WTC11 (cell line): ENCODE data around the gene ZMYND12. TPM values are rescaled to one million over a fixed set of nuclear protein-coding genes. Genes with fewer than 3 reads are reported as not detected.
A peak's percentile ranks its signal among the peaks of the same experiment; 100 is the strongest.

Experiments used
- ATAC-seq: fragments of 200-7000 bp; cut with Tn5 transposase; 2 replicates; pipeline ENCODE4 v1.10.0; 2021; ENCODE audit warnings: mild to moderate bottlenecking, moderate library complexity
- CTCF ChIA-PET: fragments of 300-600 bp; sonication (Branson Sonifier 250); formaldehyde crosslinking; loops from one replicate; lab custom pipeline; 2021; ENCODE audit warnings: antibody characterized with exemption; lab: Charles Lee
- POLR2A ChIA-PET: fragments of 350-600 bp; sonication (Branson Sonifier 250); formaldehyde crosslinking; loops from one replicate; lab custom pipeline; 2021; ENCODE audit warnings: antibody characterized with exemption; lab: Charles Lee
- DNase-seq: peaks from one replicate; pipeline ENCODE4 v3.0.0; 2021; ENCODE audit warnings: low spot score
- H3K27ac Mint-ChIP-seq: 2 replicates; pipeline ENCODE4 v1.8.0; 2021; ENCODE audit warnings: mixed read lengths
- H3K27me3 Mint-ChIP-seq: 2 replicates; pipeline ENCODE4 v1.8.0; 2021; ENCODE audit warnings: low read depth, mild to moderate bottlenecking, moderate library complexity, mixed read lengths
- H3K36me3 Mint-ChIP-seq: 2 replicates; pipeline ENCODE4 v1.8.0; 2021; ENCODE audit warnings: mixed read lengths
- H3K4me1 Mint-ChIP-seq: 2 replicates; pipeline ENCODE4 v1.8.0; 2022; ENCODE audit warnings: mixed read lengths
- H3K4me3 Mint-ChIP-seq: 2 replicates; pipeline ENCODE4 v1.8.0; 2021; ENCODE audit warnings: mild to moderate bottlenecking, moderate library complexity, mixed read lengths
- H3K9me3 Mint-ChIP-seq: 2 replicates; pipeline ENCODE4 v1.8.0; 2021; ENCODE audit warnings: mixed read lengths
- ATF2 ChIP-seq: sonication (generic); formaldehyde crosslinking; IDR thresholded peaks from 2 replicates; pipeline ENCODE4 v1.8.1; 2022; ENCODE audit warnings: low read depth, missing genetic modification reagents, borderline replicate concordance
- CBFB ChIP-seq: sonication (generic); formaldehyde crosslinking; IDR thresholded peaks from 2 replicates; pipeline ENCODE4 v1.8.1; 2022; ENCODE audit warnings: mild to moderate bottlenecking, low read depth, missing genetic modification reagents
- E2F1 ChIP-seq: sonication (generic); formaldehyde crosslinking; IDR thresholded peaks from 2 replicates; pipeline ENCODE4 v1.8.0; 2022; ENCODE audit warnings: mild to moderate bottlenecking, missing genetic modification reagents
- E2F4 ChIP-seq: sonication (generic); formaldehyde crosslinking; IDR thresholded peaks from 2 replicates; pipeline ENCODE4 v1.8.1; 2022; ENCODE audit warnings: low read depth, mild to moderate bottlenecking, moderate library complexity, missing genetic modification reagents, borderline replicate concordance
- ESRRA ChIP-seq: sonication (generic); formaldehyde crosslinking; IDR thresholded peaks from 2 replicates; pipeline ENCODE4 v1.8.1; 2022; ENCODE audit warnings: mild to moderate bottlenecking, missing genetic modification reagents, borderline replicate concordance
- GTF2I ChIP-seq: fragments of 250-450 bp; sonication (Bioruptor Pico); conservative IDR thresholded peaks from 2 replicates; pipeline ENCODE4 v1.4.0; 2021; ENCODE audit warnings: mild to moderate bottlenecking
- MXD4 ChIP-seq: fragments of 250-450 bp; sonication (Bioruptor Pico); IDR thresholded peaks from 2 replicates; pipeline ENCODE4 v1.8.0; 2021; ENCODE audit warnings: mild to moderate bottlenecking, moderate library complexity, borderline replicate concordance
- NFYB ChIP-seq: sonication (generic); formaldehyde crosslinking; conservative IDR thresholded peaks from 2 replicates; pipeline ENCODE4 v1.8.0; 2022; ENCODE audit warnings: low read depth, missing genetic modification reagents
- OVOL2 ChIP-seq: fragments of 250-450 bp; sonication (Bioruptor Pico); IDR thresholded peaks from 2 replicates; pipeline ENCODE4 v1.9.0; 2021; ENCODE audit warnings: mild to moderate bottlenecking, borderline replicate concordance
- PRRX2 ChIP-seq: fragments of 250-450 bp; sonication (Bioruptor Pico); IDR thresholded peaks from 2 replicates; pipeline ENCODE4 v1.8.0; 2021; ENCODE audit warnings: mild to moderate bottlenecking
- RELA ChIP-seq: sonication (generic); formaldehyde crosslinking; IDR thresholded peaks from 2 replicates; pipeline ENCODE4 v1.8.1; 2022; ENCODE audit warnings: missing genetic modification reagents, mild to moderate bottlenecking, borderline replicate concordance
- SMAD3 ChIP-seq: sonication (generic); formaldehyde crosslinking; IDR thresholded peaks from 2 replicates; pipeline ENCODE4 v1.8.0; 2022; ENCODE audit warnings: missing genetic modification reagents, mild to moderate bottlenecking, borderline replicate concordance
- TCF7 ChIP-seq: sonication (generic); formaldehyde crosslinking; IDR thresholded peaks from 2 replicates; pipeline ENCODE4 v1.8.0; 2022; ENCODE audit warnings: mild to moderate bottlenecking, low read depth, missing genetic modification reagents, moderate library complexity
- TEAD1 ChIP-seq: sonication (generic); formaldehyde crosslinking; IDR thresholded peaks from 2 replicates; pipeline ENCODE4 v1.8.0; 2022; ENCODE audit warnings: mild to moderate bottlenecking, missing genetic modification reagents
- TP53 ChIP-seq: sonication (generic); formaldehyde crosslinking; IDR thresholded peaks from 2 replicates; pipeline ENCODE4 v1.8.1; 2023; ENCODE audit warnings: mild to moderate bottlenecking, missing genetic modification reagents
- ZNF121 ChIP-seq: sonication (generic); formaldehyde crosslinking; IDR thresholded peaks from 2 replicates; pipeline ENCODE4 v1.8.0; 2023; ENCODE audit warnings: missing genetic modification reagents
- total RNA-seq: library from RNA; stranded (reverse); gene quantifications from 3 replicates; pipeline ENCODE4 v1.2.3, GENCODE V29; 2021
- TF ChIP-seq, protein P1 (sequence below): sonication (generic); formaldehyde crosslinking; IDR thresholded peaks from 2 replicates; pipeline ENCODE4 v1.8.1; 2022; ENCODE audit warnings: missing genetic modification reagents, borderline replicate concordance
- TF ChIP-seq, protein P2 (sequence below): sonication (generic); formaldehyde crosslinking; IDR thresholded peaks from 2 replicates; pipeline ENCODE4 v1.8.0; 2023; ENCODE audit warnings: missing genetic modification reagents, mild to moderate bottlenecking, borderline replicate concordance
- TF ChIP-seq, protein P3 (sequence below): sonication (generic); formaldehyde crosslinking; IDR thresholded peaks from 2 replicates; pipeline ENCODE4 v1.8.1; 2023; ENCODE audit warnings: mild to moderate bottlenecking, moderate library complexity, missing genetic modification reagents
- TF ChIP-seq, protein P4 (sequence below): sonication (generic); formaldehyde crosslinking; IDR thresholded peaks from 2 replicates; pipeline ENCODE4 v1.8.0; 2023; ENCODE audit warnings: mild to moderate bottlenecking, missing genetic modification reagents

Gene ZMYND12
- total RNA-seq, 1 experiment from 2014 or later: 0.63 TPM

DNA sequence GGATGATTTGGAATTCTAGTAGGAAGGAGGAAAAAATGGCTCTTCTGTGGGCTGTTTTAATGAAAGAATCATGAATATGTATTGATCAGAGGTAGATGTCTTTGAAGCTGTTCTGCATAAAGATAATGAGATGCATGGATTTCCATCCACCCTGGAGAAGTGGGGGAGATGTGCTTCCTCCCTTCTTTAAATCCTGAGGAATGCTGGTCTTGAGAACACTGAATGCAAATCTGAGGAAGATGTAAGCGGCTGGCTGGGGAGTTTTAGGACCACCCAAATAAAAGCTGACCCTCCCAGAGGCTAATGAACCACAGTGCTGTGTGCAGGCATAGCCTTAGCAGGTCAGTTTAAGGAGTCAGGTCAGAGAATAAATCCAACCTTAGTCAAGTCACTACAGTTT is 37.3 kb downstream of the ZMYND12 start:
- Mint-ChIP-seq H3K9me3 (no peaks in the 10 kb centered on the region), H3K4me1 (peaks cover 40% of the 10 kb centered on the region)
- CTCF ChIA-PET: interaction anchor here (0.5 to 1.4 kb wide), 4 partner anchors 8 to 1058 kb away, joined by 3 to 5 read pairs (median 4); partner anchors contain the start of gene FOXO6
- TF ChIP-seq TP53 (no peak), TCF7 (CRISPR knock-in tag) (no peak), E2F4 (CRISPR knock-in tag) (no peak), PRRX2 (CRISPR knock-in tag) (no peak), SMAD3 (no peak), MXD4 (no peak), ATF2 (no peak), ZNF121 (no peak), NFYB (CRISPR knock-in tag) (no peak), CBFB (CRISPR knock-in tag) (no peak), ESRRA (CRISPR knock-in tag) (no peak), RELA (CRISPR knock-in tag) (no peak), GTF2I (CRISPR knock-in tag) (no peak), OVOL2 (CRISPR knock-in tag) (no peak), E2F1 (no peak), TEAD1 (CRISPR knock-in tag) (no peak)
- TF ChIP-seq, protein P1, sequence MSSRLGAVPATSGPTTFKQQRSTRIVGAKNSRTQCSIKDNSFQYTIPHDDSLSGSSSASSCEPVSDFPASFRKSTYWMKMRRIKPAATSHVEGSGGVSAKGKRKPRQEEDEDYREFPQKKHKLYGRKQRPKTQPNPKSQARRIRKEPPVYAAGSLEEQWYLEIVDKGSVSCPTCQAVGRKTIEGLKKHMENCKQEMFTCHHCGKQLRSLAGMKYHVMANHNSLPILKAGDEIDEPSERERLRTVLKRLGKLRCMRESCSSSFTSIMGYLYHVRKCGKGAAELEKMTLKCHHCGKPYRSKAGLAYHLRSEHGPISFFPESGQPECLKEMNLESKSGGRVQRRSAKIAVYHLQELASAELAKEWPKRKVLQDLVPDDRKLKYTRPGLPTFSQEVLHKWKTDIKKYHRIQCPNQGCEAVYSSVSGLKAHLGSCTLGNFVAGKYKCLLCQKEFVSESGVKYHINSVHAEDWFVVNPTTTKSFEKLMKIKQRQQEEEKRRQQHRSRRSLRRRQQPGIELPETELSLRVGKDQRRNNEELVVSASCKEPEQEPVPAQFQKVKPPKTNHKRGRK (CRISPR knock-in tag): no peak
- TF ChIP-seq, protein P2, sequence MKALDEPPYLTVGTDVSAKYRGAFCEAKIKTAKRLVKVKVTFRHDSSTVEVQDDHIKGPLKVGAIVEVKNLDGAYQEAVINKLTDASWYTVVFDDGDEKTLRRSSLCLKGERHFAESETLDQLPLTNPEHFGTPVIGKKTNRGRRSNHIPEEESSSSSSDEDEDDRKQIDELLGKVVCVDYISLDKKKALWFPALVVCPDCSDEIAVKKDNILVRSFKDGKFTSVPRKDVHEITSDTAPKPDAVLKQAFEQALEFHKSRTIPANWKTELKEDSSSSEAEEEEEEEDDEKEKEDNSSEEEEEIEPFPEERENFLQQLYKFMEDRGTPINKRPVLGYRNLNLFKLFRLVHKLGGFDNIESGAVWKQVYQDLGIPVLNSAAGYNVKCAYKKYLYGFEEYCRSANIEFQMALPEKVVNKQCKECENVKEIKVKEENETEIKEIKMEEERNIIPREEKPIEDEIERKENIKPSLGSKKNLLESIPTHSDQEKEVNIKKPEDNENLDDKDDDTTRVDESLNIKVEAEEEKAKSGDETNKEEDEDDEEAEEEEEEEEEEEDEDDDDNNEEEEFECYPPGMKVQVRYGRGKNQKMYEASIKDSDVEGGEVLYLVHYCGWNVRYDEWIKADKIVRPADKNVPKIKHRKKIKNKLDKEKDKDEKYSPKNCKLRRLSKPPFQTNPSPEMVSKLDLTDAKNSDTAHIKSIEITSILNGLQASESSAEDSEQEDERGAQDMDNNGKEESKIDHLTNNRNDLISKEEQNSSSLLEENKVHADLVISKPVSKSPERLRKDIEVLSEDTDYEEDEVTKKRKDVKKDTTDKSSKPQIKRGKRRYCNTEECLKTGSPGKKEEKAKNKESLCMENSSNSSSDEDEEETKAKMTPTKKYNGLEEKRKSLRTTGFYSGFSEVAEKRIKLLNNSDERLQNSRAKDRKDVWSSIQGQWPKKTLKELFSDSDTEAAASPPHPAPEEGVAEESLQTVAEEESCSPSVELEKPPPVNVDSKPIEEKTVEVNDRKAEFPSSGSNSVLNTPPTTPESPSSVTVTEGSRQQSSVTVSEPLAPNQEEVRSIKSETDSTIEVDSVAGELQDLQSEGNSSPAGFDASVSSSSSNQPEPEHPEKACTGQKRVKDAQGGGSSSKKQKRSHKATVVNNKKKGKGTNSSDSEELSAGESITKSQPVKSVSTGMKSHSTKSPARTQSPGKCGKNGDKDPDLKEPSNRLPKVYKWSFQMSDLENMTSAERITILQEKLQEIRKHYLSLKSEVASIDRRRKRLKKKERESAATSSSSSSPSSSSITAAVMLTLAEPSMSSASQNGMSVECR (CRISPR knock-in tag): no peak
- TF ChIP-seq, protein P3, sequence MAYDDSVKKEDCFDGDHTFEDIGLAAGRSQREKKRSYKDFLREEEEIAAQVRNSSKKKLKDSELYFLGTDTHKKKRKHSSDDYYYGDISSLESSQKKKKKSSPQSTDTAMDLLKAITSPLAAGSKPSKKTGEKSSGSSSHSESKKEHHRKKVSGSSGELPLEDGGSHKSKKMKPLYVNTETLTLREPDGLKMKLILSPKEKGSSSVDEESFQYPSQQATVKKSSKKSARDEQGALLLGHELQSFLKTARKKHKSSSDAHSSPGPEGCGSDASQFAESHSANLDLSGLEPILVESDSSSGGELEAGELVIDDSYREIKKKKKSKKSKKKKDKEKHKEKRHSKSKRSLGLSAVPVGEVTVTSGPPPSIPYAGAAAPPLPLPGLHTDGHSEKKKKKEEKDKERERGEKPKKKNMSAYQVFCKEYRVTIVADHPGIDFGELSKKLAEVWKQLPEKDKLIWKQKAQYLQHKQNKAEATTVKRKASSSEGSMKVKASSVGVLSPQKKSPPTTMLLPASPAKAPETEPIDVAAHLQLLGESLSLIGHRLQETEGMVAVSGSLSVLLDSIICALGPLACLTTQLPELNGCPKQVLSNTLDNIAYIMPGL: no peak
- TF ChIP-seq, protein P4, sequence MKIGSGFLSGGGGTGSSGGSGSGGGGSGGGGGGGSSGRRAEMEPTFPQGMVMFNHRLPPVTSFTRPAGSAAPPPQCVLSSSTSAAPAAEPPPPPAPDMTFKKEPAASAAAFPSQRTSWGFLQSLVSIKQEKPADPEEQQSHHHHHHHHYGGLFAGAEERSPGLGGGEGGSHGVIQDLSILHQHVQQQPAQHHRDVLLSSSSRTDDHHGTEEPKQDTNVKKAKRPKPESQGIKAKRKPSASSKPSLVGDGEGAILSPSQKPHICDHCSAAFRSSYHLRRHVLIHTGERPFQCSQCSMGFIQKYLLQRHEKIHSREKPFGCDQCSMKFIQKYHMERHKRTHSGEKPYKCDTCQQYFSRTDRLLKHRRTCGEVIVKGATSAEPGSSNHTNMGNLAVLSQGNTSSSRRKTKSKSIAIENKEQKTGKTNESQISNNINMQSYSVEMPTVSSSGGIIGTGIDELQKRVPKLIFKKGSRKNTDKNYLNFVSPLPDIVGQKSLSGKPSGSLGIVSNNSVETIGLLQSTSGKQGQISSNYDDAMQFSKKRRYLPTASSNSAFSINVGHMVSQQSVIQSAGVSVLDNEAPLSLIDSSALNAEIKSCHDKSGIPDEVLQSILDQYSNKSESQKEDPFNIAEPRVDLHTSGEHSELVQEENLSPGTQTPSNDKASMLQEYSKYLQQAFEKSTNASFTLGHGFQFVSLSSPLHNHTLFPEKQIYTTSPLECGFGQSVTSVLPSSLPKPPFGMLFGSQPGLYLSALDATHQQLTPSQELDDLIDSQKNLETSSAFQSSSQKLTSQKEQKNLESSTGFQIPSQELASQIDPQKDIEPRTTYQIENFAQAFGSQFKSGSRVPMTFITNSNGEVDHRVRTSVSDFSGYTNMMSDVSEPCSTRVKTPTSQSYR (CRISPR knock-in tag): no peak
- TF ChIP-seq, all 79 proteins: peak for 0
- Mint-ChIP-seq H3K27ac (peak overlapping the region; percentile 96), H3K4me3 (peak overlapping the region; percentile 25; the same call in 1 of the 2 replicates), H3K27me3 (no peaks in the 10 kb centered on the region), H3K36me3 (peaks cover 14% of the 10 kb centered on the region)
- POLR2A ChIA-PET: no interaction called here
- ATAC-seq: peak; percentile 17; the same call in 1 of the 2 replicates
- DNase-seq: no peak
